GM12874 (cell line): Measurements from ENCODE around the gene CD79A.

Source experiments
- TF ChIP-seq, protein P1 (sequence below): IDR thresholded peaks from 2 replicates; pipeline ENCODE4 v1.5.1; 2011; ENCODE audit warnings: low read depth, mild to moderate bottlenecking, control low read depth, low read length, moderate library complexity; ENCODE audit not compliant: insufficient read depth

CD79A gene

DNA sequence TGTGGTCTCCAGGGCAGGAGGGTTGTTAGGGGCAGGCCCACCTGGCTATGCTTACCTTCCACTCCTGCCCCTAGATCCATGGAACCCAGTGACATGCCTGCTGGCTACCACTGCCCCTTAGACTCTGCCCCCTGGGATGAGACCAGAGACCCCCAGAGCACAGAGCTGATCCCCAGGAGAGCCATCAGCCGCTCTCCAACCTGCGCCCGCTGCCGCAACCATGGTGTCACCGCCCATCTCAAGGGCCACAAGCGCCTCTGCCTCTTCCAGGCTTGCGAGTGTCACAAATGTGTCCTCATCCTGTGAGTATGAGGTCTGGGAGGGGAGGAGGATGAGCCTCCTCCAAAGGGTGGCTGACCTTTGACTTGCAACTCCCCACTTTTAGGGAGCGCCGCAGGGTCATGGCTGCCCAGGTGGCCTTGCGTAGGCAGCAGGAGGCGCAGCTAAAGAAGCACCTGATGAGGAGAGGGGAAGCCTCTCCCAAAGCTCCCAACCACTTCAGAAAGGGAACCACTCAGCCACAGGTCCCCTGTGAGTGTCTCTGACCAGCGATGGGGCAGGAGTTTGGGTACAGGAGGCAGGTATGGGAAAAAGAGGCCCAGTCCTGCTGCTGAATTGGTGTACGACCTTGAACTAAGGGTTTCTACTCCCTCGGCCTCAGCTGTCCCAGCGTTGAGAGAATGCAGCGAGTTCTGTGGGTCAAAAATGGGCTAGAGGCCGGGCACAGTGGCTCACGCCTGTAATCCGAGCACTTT lies 29.6 kb upstream of the CD79A start:
- TF ChIP-seq, protein P1, sequence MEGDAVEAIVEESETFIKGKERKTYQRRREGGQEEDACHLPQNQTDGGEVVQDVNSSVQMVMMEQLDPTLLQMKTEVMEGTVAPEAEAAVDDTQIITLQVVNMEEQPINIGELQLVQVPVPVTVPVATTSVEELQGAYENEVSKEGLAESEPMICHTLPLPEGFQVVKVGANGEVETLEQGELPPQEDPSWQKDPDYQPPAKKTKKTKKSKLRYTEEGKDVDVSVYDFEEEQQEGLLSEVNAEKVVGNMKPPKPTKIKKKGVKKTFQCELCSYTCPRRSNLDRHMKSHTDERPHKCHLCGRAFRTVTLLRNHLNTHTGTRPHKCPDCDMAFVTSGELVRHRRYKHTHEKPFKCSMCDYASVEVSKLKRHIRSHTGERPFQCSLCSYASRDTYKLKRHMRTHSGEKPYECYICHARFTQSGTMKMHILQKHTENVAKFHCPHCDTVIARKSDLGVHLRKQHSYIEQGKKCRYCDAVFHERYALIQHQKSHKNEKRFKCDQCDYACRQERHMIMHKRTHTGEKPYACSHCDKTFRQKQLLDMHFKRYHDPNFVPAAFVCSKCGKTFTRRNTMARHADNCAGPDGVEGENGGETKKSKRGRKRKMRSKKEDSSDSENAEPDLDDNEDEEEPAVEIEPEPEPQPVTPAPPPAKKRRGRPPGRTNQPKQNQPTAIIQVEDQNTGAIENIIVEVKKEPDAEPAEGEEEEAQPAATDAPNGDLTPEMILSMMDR = no peak

GRCh38 chr19:41848666-41849065 lies 28.4 kb upstream of the CD79A start:
- TF ChIP-seq, protein P1 = no peak

DNA sequence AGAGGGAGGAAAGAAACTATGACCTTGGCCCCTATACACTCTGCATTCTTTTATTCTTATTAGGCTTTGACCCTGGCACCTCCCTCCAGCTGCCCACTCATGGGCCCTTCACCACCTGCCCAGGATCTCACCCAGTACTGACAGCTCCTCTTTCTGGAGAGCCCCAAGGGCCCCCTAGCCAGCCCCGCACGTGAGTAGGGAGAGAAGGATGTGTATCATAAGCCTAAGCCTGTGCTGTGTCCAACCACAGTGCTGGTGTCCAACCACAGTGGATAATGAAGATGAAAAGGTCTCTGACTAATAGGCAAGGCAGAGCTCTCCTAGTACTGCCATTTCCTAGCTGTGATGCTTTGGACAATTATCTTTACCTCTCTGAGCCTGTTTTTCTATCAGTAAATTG lies 28.0 kb upstream of the CD79A start:
- TF ChIP-seq, protein P1 = no peak

- TF ChIP-seq, protein P1 = no peak
Measured at GRCh38 chr19:41850381-41850780, 26.7 kb upstream of the CD79A start.

GRCh38 chr19:41851456-41851855 lies 25.6 kb upstream of the CD79A start:
- TF ChIP-seq, protein P1 = no peak

DNA sequence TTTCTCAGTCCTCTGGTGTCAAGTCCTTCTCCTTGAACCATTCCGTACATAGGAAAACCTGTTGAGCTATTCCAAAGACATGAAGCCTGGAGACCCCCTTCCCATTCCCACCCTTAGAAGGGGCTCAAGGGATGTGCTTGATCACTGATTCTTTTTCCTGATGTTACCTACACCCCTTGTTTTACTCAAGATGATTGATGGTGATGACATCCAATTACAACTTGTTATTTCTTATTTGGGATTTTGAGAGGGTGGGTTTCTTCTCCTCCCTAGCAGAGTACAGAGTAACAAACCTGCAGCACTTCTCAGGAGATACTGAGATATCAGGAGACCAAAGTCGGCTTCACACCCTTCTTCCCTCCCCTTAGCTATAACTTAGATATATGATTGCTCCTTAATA lies 23.7 kb upstream of the CD79A start:
- TF ChIP-seq, protein P1 = no peak

GRCh38 chr19:41853768-41854167 lies 23.3 kb upstream of the CD79A start:
- TF ChIP-seq, protein P1 = no peak
